ENCODE results near the gene SNRPB2.

Gene SNRPB2

DNA sequence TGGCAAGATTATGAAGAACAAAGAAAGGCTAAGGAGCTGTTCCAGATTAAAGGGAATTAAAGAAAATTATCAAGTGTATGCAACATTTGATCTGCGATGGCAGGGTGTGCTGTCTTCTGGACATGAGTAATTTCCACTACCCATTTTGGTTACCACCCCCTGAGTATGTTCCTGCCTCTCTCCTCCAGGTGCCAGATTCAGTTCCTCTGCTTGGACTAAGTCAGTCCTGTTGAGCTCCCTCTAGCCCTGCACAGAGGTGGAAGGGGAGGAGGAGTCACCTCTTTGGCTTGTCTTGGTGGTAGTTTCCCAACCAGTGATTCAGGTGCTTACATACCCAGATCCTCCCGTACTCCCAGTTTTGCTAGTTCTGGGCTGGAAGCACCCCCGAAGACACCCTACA, 22.2 kb upstream of the SNRPB2 start:
- no peak overlapping the region for H3K14ac ChIP-seq (ENCODE audit: low read length)
- no peaks in the 10 kb centered on the region for H3K4me1 ChIP-seq (ENCODE audit: control insufficient read depth in 1 of 2, insufficient read depth in 2 of 2, low read length in 2 of 2)
- no peak overlapping the region for H2AK5ac ChIP-seq (ENCODE audit: low read length)
- no peak overlapping the region for H4K8ac ChIP-seq (ENCODE audit: low read depth, low read length)
- H4K12ac ChIP-seq (ENCODE audit: low read depth, low read length): no peak overlapping the region
- no peak overlapping the region for H2BK120ac ChIP-seq (ENCODE audit: insufficient read depth, low read length, poor library complexity)
- H3K23ac ChIP-seq (ENCODE audit: low read length): no peak overlapping the region
- H3K9ac ChIP-seq (ENCODE audit: low read length): no peak overlapping the region
- peaks cover 8% of the 10 kb centered on the region for H3K9me3 ChIP-seq (ENCODE audit: insufficient read depth, low read depth, low read length)
- WGBS (ENCODE audit: extremely low coverage, insufficient coverage, insufficient read length): no CpG with 5 or more reads among the region's 3 CpGs
- no peak overlapping the region for H3K4me3 ChIP-seq (ENCODE audit: low read depth, low read length)
- H3K27me3 ChIP-seq (ENCODE audit: insufficient read depth, low read length): no peaks in the 10 kb centered on the region
- H3K4me2 ChIP-seq (ENCODE audit: low read length): no peak overlapping the region
- no peak overlapping the region for H2BK5ac ChIP-seq (ENCODE audit: low read depth, low read length, poor library complexity)
- H3K36me3 ChIP-seq (ENCODE audit: control insufficient read depth in 1 of 2, insufficient read depth in 2 of 2, low read length in 2 of 2): no peaks in the 10 kb centered on the region
- H3K4ac ChIP-seq (ENCODE audit: low read depth, low read length): no peak overlapping the region
- no peak overlapping the region for H3K27ac ChIP-seq (ENCODE audit: low read depth, low read length)
- H3K18ac ChIP-seq (ENCODE audit: low read length): no peak overlapping the region
- no peak overlapping the region for H2AFZ ChIP-seq (ENCODE audit: insufficient read depth, low read length, poor library complexity)
- H3K79me1 ChIP-seq (ENCODE audit: low read length): no peaks in the 10 kb centered on the region
- no peaks in the 10 kb centered on the region for H3K79me2 ChIP-seq (ENCODE audit: control insufficient read depth, insufficient read depth, low read length, poor library complexity)
- no peak overlapping the region for H4K91ac ChIP-seq (ENCODE audit: low read depth, low read length)
- no peak overlapping the region for H2BK12ac ChIP-seq (ENCODE audit: low read length)
- no peak for DNase-seq

DNA sequence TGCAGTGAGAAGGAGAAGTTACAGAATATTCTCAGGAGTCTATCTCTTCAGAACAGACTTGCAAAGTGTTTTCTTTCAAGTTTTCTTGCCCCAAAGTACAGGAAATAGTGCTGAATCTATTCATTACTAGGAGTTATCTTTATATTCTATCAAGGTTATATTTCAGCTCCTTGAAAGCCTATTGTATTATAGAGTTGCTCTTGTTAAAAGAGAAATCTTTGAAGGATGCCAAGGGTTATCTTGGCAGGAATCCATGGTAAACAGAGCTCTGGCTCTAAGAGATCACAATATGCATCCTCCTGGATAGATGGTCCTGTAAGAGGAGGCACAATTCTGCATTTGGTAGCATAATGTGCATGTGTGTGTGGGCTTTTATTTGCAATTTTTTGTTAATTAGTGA, 21.2 kb upstream of the SNRPB2 start:
- Histone ChIP-seq H3K4me1 (ENCODE audit: control insufficient read depth in 1 of 2, insufficient read depth in 2 of 2, low read length in 2 of 2) (no peaks in the 10 kb centered on the region), H3K14ac (ENCODE audit: low read length) (no peak overlapping the region), H3K27me3 (ENCODE audit: insufficient read depth, low read length) (no peaks in the 10 kb centered on the region), H2AFZ (ENCODE audit: insufficient read depth, low read length, poor library complexity) (no peak overlapping the region), H4K91ac (ENCODE audit: low read depth, low read length) (no peak overlapping the region), H3K23ac (ENCODE audit: low read length) (no peak overlapping the region), H3K36me3 (ENCODE audit: control insufficient read depth in 1 of 2, insufficient read depth in 2 of 2, low read length in 2 of 2) (no peaks in the 10 kb centered on the region), H3K9ac (ENCODE audit: low read length) (no peak overlapping the region), H2BK120ac (ENCODE audit: insufficient read depth, low read length, poor library complexity) (no peak overlapping the region), H3K18ac (ENCODE audit: low read length) (no peak overlapping the region), H2BK12ac (ENCODE audit: low read length) (no peak overlapping the region), H2AK5ac (ENCODE audit: low read length) (no peak overlapping the region), H3K4me3 (ENCODE audit: low read depth, low read length) (no peak overlapping the region), H4K8ac (ENCODE audit: low read depth, low read length) (no peak overlapping the region), H3K4me2 (ENCODE audit: low read length) (no peak overlapping the region), H4K12ac (ENCODE audit: low read depth, low read length) (no peak overlapping the region), H3K9me3 (ENCODE audit: insufficient read depth, low read depth, low read length) (peaks cover 8% of the 10 kb centered on the region), H3K79me2 (ENCODE audit: control insufficient read depth, insufficient read depth, low read length, poor library complexity) (no peaks in the 10 kb centered on the region), H3K79me1 (ENCODE audit: low read length) (no peaks in the 10 kb centered on the region), H3K27ac (ENCODE audit: low read depth, low read length) (no peak overlapping the region), H3K4ac (ENCODE audit: low read depth, low read length) (no peak overlapping the region), H2BK5ac (ENCODE audit: low read depth, low read length, poor library complexity) (no peak overlapping the region)
- DNase-seq: no peak

DNA sequence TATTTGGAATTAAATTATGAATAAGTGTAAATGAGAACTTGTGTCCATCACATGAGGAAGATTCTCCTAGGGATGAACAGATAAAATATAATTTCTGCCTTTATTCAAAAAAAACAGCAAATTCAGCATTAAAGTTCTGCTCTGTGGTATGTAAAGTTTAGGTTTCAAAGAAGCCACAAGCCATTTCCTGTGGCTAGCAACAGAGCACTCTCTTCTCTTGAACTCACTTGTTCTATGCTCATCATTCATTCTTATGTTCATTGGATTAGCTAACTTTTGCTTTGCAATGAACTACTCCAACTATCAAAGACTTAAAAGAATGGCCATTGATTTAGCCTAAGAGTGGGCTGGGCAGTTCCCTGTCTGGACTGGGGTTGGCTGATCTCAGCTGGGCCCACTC, 20.8 kb upstream of the SNRPB2 start:
- H3K36me3 ChIP-seq (ENCODE audit: control insufficient read depth in 1 of 2, insufficient read depth in 2 of 2, low read length in 2 of 2): no peaks in the 10 kb centered on the region
- no peak overlapping the region for H2BK12ac ChIP-seq (ENCODE audit: low read length)
- DNase-seq: no peak
- no peak overlapping the region for H4K12ac ChIP-seq (ENCODE audit: low read depth, low read length)
- H3K9ac ChIP-seq (ENCODE audit: low read length): no peak overlapping the region
- no peak overlapping the region for H3K4me2 ChIP-seq (ENCODE audit: low read length)
- no peaks in the 10 kb centered on the region for H3K4me1 ChIP-seq (ENCODE audit: control insufficient read depth in 1 of 2, insufficient read depth in 2 of 2, low read length in 2 of 2)
- no peak overlapping the region for H3K23ac ChIP-seq (ENCODE audit: low read length)
- H3K27ac ChIP-seq (ENCODE audit: low read depth, low read length): no peak overlapping the region
- no peak overlapping the region for H3K14ac ChIP-seq (ENCODE audit: low read length)
- no peak overlapping the region for H3K18ac ChIP-seq (ENCODE audit: low read length)
- H2BK5ac ChIP-seq (ENCODE audit: low read depth, low read length, poor library complexity): no peak overlapping the region
- no peaks in the 10 kb centered on the region for H3K79me2 ChIP-seq (ENCODE audit: control insufficient read depth, insufficient read depth, low read length, poor library complexity)
- no peak overlapping the region for H2BK120ac ChIP-seq (ENCODE audit: insufficient read depth, low read length, poor library complexity)
- H3K4ac ChIP-seq (ENCODE audit: low read depth, low read length): no peak overlapping the region
- H2AFZ ChIP-seq (ENCODE audit: insufficient read depth, low read length, poor library complexity): no peak overlapping the region
- peaks cover 8% of the 10 kb centered on the region for H3K9me3 ChIP-seq (ENCODE audit: insufficient read depth, low read depth, low read length)
- no peak overlapping the region for H4K8ac ChIP-seq (ENCODE audit: low read depth, low read length)
- no peak overlapping the region for H3K4me3 ChIP-seq (ENCODE audit: low read depth, low read length)
- no peaks in the 10 kb centered on the region for H3K79me1 ChIP-seq (ENCODE audit: low read length)
- no peak overlapping the region for H2AK5ac ChIP-seq (ENCODE audit: low read length)
- H4K91ac ChIP-seq (ENCODE audit: low read depth, low read length): no peak overlapping the region
- no peaks in the 10 kb centered on the region for H3K27me3 ChIP-seq (ENCODE audit: insufficient read depth, low read length)

DNA sequence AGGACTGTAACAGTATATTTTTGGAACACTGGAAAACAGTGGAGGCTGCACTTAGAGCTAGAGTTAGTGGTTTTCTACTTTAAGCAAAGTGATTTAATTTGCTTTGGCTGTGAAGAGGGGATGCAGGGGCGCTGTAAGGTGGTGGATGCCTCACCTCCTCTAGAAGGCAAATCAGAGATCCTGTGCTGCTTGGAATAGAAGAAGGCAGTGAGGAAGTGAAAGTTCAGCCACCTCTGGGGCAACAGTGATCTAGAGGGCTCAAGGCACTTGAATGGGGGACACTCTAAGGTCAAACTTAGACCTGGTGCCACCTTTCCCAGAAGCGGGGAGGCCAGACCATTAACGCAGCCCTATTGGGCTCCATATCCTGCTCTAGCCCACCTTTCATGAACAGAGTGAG, 19.0 kb upstream of the SNRPB2 start:
- H3K79me2 ChIP-seq (ENCODE audit: control insufficient read depth, insufficient read depth, low read length, poor library complexity): no peaks in the 10 kb centered on the region
- no peak for DNase-seq
- no peak overlapping the region for H3K23ac ChIP-seq (ENCODE audit: low read length)
- no CpG with 5 or more reads among the region's 3 CpGs for WGBS (ENCODE audit: extremely low coverage, insufficient coverage, insufficient read length)
- H2BK120ac ChIP-seq (ENCODE audit: insufficient read depth, low read length, poor library complexity): no peak overlapping the region
- H2BK12ac ChIP-seq (ENCODE audit: low read length): no peak overlapping the region
- peaks cover 7% of the 10 kb centered on the region for H3K9me3 ChIP-seq (ENCODE audit: insufficient read depth, low read depth, low read length)
- no peak overlapping the region for H3K4me3 ChIP-seq (ENCODE audit: low read depth, low read length)
- no peak overlapping the region for H4K12ac ChIP-seq (ENCODE audit: low read depth, low read length)
- H3K27ac ChIP-seq (ENCODE audit: low read depth, low read length): no peak overlapping the region
- H3K9ac ChIP-seq (ENCODE audit: low read length): no peak overlapping the region
- H3K36me3 ChIP-seq (ENCODE audit: control insufficient read depth in 1 of 2, insufficient read depth in 2 of 2, low read length in 2 of 2): no peaks in the 10 kb centered on the region
- no peaks in the 10 kb centered on the region for H3K79me1 ChIP-seq (ENCODE audit: low read length)
- H3K4ac ChIP-seq (ENCODE audit: low read depth, low read length): no peak overlapping the region
- H2AK5ac ChIP-seq (ENCODE audit: low read length): no peak overlapping the region
- no peak overlapping the region for H3K18ac ChIP-seq (ENCODE audit: low read length)
- H2AFZ ChIP-seq (ENCODE audit: insufficient read depth, low read length, poor library complexity): no peak overlapping the region
- no peaks in the 10 kb centered on the region for H3K27me3 ChIP-seq (ENCODE audit: insufficient read depth, low read length)
- no peak overlapping the region for H4K91ac ChIP-seq (ENCODE audit: low read depth, low read length)
- H4K8ac ChIP-seq (ENCODE audit: low read depth, low read length): no peak overlapping the region
- H2BK5ac ChIP-seq (ENCODE audit: low read depth, low read length, poor library complexity): no peak overlapping the region
- H3K4me1 ChIP-seq (ENCODE audit: control insufficient read depth in 1 of 2, insufficient read depth in 2 of 2, low read length in 2 of 2): no peaks in the 10 kb centered on the region
- H3K4me2 ChIP-seq (ENCODE audit: low read length): no peak overlapping the region
- no peak overlapping the region for H3K14ac ChIP-seq (ENCODE audit: low read length)
